Endothelial cell of umbilical vein (primary cell): Measurements from ENCODE around the gene RNF133. TPM values are rescaled to one million over a fixed set of nuclear protein-coding genes. Genes with fewer than 3 reads are reported as not detected.

ENCODE experiments used
- BruUV-seq: library from RNA; stranded (reverse); fragments of 400-500 nt; replicated peaks from 2 replicates; lab custom pipeline; 2021; lab: Mats Ljungman, UMichigan
- CTCF ChIA-PET: fragments of 300-600, 350-600 bp; sonication (Branson Sonifier 250); formaldehyde crosslinking; loops from one replicate; lab custom pipeline; 2021; ENCODE audit warnings: antibody characterized with exemption, inconsistent platforms; lab: Charles Lee
- POLR2A ChIA-PET: fragments of 300-600, 350-600 bp; sonication (Branson Sonifier 250); formaldehyde crosslinking; loops from one replicate; lab custom pipeline; 2021; ENCODE audit warnings: antibody characterized with exemption, inconsistent platforms; lab: Charles Lee
- DNase-seq: peaks from one replicate; pipeline ENCODE4 v3.0.0-alpha.2; 2011; ENCODE audit warnings: low read depth, low spot score
- FAIRE-seq: peaks from 2 replicates; lab custom pipeline; 2011; peaks lifted over from hg19 to GRCh38; lab: Jason Lieb, UNC
- H2AFZ ChIP-seq: 2 replicates; pipeline ENCODE4 v1.6.0; 2012; ENCODE audit warnings: low read depth, low read length, control low read depth, inconsistent platforms
- H3K27ac ChIP-seq: 2 replicates; pipeline ENCODE4 v1.5.1; 2011; ENCODE audit warnings: low read depth, mild to moderate bottlenecking, control low read depth, low read length, moderate library complexity; ENCODE audit not compliant: insufficient read depth
- H3K27me3 ChIP-seq, 2 experiments: 2 replicates each; pipeline versions ENCODE4 v1.6.0 to v1.6.1; 2011; ENCODE audit warnings: low read length in 2 of 2, mixed read lengths in 1 of 2; ENCODE audit not compliant: control insufficient read depth in 2 of 2, insufficient read depth in 2 of 2
- H3K36me3 ChIP-seq, 2 experiments: 2 replicates in 1 of 2; 3 replicates in 1 of 2; pipeline ENCODE4 v1.5.1; 2011; ENCODE audit warnings: low read length in 2 of 2, mild to moderate bottlenecking in 1 of 2, moderate library complexity in 1 of 2; ENCODE audit not compliant: control insufficient read depth in 2 of 2, insufficient read depth in 2 of 2; ENCODE audit errors: extremely low read depth in 1 of 2
- H3K4me1 ChIP-seq: 3 replicates; pipeline ENCODE4 v1.5.1; 2011; ENCODE audit warnings: mild to moderate bottlenecking, low read length; ENCODE audit not compliant: control insufficient read depth, insufficient read depth; ENCODE audit errors: extremely low read depth
- H3K4me2 ChIP-seq: 2 replicates; pipeline ENCODE4 v1.6.1; 2011; ENCODE audit warnings: low read length, control low read depth, mixed read lengths; ENCODE audit not compliant: insufficient read depth
- H3K4me3 ChIP-seq, 3 experiments: fragments of 200-600 bp in 1 of 3; sonication (generic), shearing (Covaris generic) in 1 of 3; replicated peaks in 1 of 3; 2 replicates each; pipeline ENCODE4 v1.5.1; 2011 to 2016; ENCODE audit warnings: control low read depth in 3 of 3, low read length in 3 of 3, mild to moderate bottlenecking in 2 of 3, inconsistent platforms in 1 of 3, low read depth in 1 of 3, moderate library complexity in 1 of 3; ENCODE audit not compliant: insufficient read depth in 1 of 3
- H3K79me2 ChIP-seq: 2 replicates; pipeline ENCODE4 v1.6.0; 2012; ENCODE audit warnings: low read length, inconsistent platforms; ENCODE audit not compliant: control insufficient read depth, insufficient read depth
- H3K9ac ChIP-seq: replicated peaks from 2 replicates; pipeline ENCODE3; 2011; ENCODE audit warnings: low read length, control low read depth; ENCODE audit not compliant: insufficient read depth; ENCODE audit errors: extremely low read depth
- H3K9me1 ChIP-seq: replicated peaks from 3 replicates; pipeline ENCODE4 v1.6.0; 2011; ENCODE audit warnings: mild to moderate bottlenecking, low read length; ENCODE audit not compliant: control insufficient read depth, insufficient read depth; ENCODE audit errors: extremely low read depth
- H3K9me3 ChIP-seq: replicated peaks from 2 replicates; pipeline ENCODE4 v1.5.1; 2012; ENCODE audit warnings: low read length, inconsistent platforms; ENCODE audit not compliant: control insufficient read depth, insufficient read depth
- H4K20me1 ChIP-seq: replicated peaks from 2 replicates; pipeline ENCODE3; 2011; ENCODE audit warnings: mild to moderate bottlenecking, low read length; ENCODE audit not compliant: control insufficient read depth, insufficient read depth; ENCODE audit errors: extremely low read depth
- CTCF ChIP-seq, 2 donors: IDR thresholded peaks; 1 replicate in 1 of 2; 2 replicates in 1 of 2; pipeline ENCODE4 v1.5.1; 2011; ENCODE audit warnings: low read length in 2 of 2, mild to moderate bottlenecking in 2 of 2, moderate library complexity in 2 of 2, control low read depth in 1 of 2, inconsistent platforms in 1 of 2, low read depth in 1 of 2; ENCODE audit not compliant: insufficient read depth in 1 of 2; ENCODE audit errors: extremely low read depth in 1 of 2
- EZH2 ChIP-seq: IDR thresholded peaks from 2 replicates; pipeline ENCODE4 v1.6.1; 2012; ENCODE audit warnings: borderline replicate concordance, low read depth, mild to moderate bottlenecking, moderate library complexity, low read length, inconsistent platforms; ENCODE audit not compliant: severe bottlenecking
- FOS ChIP-seq: IDR thresholded peaks from 2 replicates; pipeline ENCODE4 v1.6.1; 2011; ENCODE audit warnings: mild to moderate bottlenecking, low read length, moderate library complexity, borderline replicate concordance; ENCODE audit not compliant: insufficient read depth
- GATA2 ChIP-seq: IDR thresholded peaks from 2 replicates; pipeline ENCODE4 v1.7.0; 2011; ENCODE audit warnings: low read depth, mild to moderate bottlenecking, moderate library complexity, mixed read lengths, low read length; ENCODE audit not compliant: insufficient read length, insufficient read depth
- JUN ChIP-seq: IDR thresholded peaks from 2 replicates; pipeline ENCODE4 v1.6.1; 2011; ENCODE audit warnings: borderline replicate concordance, low read depth; ENCODE audit not compliant: insufficient read length, insufficient read depth
- MYC ChIP-seq: IDR thresholded peaks from one replicate; pipeline ENCODE4 v1.6.1; 2011; ENCODE audit warnings: mild to moderate bottlenecking, low read depth, low read length
- POLR2A ChIP-seq: IDR thresholded peaks from 2 replicates; pipeline ENCODE4 v1.6.1; 2012; ENCODE audit warnings: low read depth, mild to moderate bottlenecking, control low read depth, low read length
- POLR2AphosphoS5 ChIP-seq: IDR thresholded peaks from 2 replicates; pipeline ENCODE4 v1.6.1; 2012; ENCODE audit warnings: low read depth, mild to moderate bottlenecking, control low read depth, low read length, moderate library complexity; ENCODE audit not compliant: insufficient read depth
- dilution Hi-C: fragments of 300-500 bp; cut with MboI; formaldehyde crosslinking; loops from one replicate; pipeline ENCODE4 v1.15.0; 2019; ENCODE audit warnings: low sequenced_read_pairs; ENCODE audit not compliant: extremely low pct_ligation_motif_present
- intact Hi-C: fragments of 100-400 bp; cut with micrococcal nuclease; formaldehyde crosslinking; loops from one replicate; pipeline ENCODE4 v1.10.0; 2022
- polyA plus RNA-seq, 4 experiments: library from polyadenylated mRNA; depleted of rRNA in 3 of 4; stranded (reverse) in 3 of 4; unstranded in 1 of 4; fragments of >200 nt; gene quantifications; 2 replicates each; pipeline versions ENCODE4 v1.2.1 to v1.2.3, GENCODE V29; 2011 to 2012; ENCODE audit warnings: missing spikeins in 1 of 4
- total RNA-seq: library from RNA; stranded (reverse); gene quantifications from 2 replicates; pipeline ENCODE4 v1.2.3, GENCODE V29; 2021
- TF ChIP-seq, protein P1 (sequence below): IDR thresholded peaks from 2 replicates; pipeline ENCODE4 v1.6.1; 2011; ENCODE audit not compliant: insufficient read depth, insufficient read length

Gene RNF133
- total and polyA plus RNA-seq, 2 donors (not counting 3 experiments of a cell fraction or from before 2014, with no cell fraction given) = 0.93 TPM; not detected in 1

- POLR2A ChIA-PET = no interaction called here
- intact Hi-C loops = no loop called here
Observed at GRCh38 chr7:122675621-122676020, 23.3 kb downstream of the RNF133 start.

GRCh38 chr7:122675011-122675410 is 23.9 kb downstream of the RNF133 start:
- Histone ChIP-seq H3K27me3 (no peaks in the 10 kb centered on the region), H3K9me1 (no peaks in the 10 kb centered on the region), H3K9ac (no peak overlapping the region), H3K27ac (no peak overlapping the region), H3K36me3 (no peaks in the 10 kb centered on the region), H3K4me2 (no peak overlapping the region), H3K4me1 (peaks cover 4% of the 10 kb centered on the region), H3K9me3 (no peaks in the 10 kb centered on the region), H3K79me2 (no peaks in the 10 kb centered on the region), H3K4me3 (no peak overlapping the region), H2AFZ (no peak overlapping the region), H4K20me1 (no peaks in the 10 kb centered on the region)
- TF ChIP-seq JUN (no peak), MYC (no peak), POLR2AphosphoS5 (no peak), FOS (no peak), EZH2 (no peak), POLR2A (no peak), GATA2 (no peak), CTCF (IDR thresholded peaks at IDR 0.05; ENCODE audit: extremely low read depth in 1 of 2, insufficient read depth in 1 of 2, low read depth in 1 of 2, low read length in 2 of 2) (no peak)
- TF ChIP-seq, protein P1, sequence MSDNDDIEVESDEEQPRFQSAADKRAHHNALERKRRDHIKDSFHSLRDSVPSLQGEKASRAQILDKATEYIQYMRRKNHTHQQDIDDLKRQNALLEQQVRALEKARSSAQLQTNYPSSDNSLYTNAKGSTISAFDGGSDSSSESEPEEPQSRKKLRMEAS = no peak
- ChIA-PET POLR2A (no interaction called here), CTCF (no interaction called here)
- DNase-seq (no peak), FAIRE-seq (no peak)
- no TSS peak for BruUV-seq
- intact Hi-C loops = no loop called here
- dilution Hi-C loops = no loop called here

More at GRCh38 chr7:122675621-122676020, 23.3 kb downstream of the RNF133 start:
- Histone ChIP-seq H3K9ac (no peak overlapping the region), H3K4me2 (no peak overlapping the region), H3K4me1 (peaks cover 4% of the 10 kb centered on the region), H3K36me3 (no peaks in the 10 kb centered on the region), H3K9me1 (no peaks in the 10 kb centered on the region), H3K79me2 (no peaks in the 10 kb centered on the region), H3K4me3 (no peak overlapping the region), H4K20me1 (no peaks in the 10 kb centered on the region), H2AFZ (no peak overlapping the region), H3K9me3 (no peaks in the 10 kb centered on the region), H3K27ac (no peak overlapping the region), H3K27me3 (no peaks in the 10 kb centered on the region)
- TF ChIP-seq POLR2AphosphoS5 (no peak), POLR2A (no peak)
- FAIRE-seq (no peak), DNase-seq (no peak)
- BruUV-seq = no TSS peak
- dilution Hi-C loops = no loop called here
- CTCF ChIA-PET = no interaction called here
